ENCODE data around the gene UPF3B. TPM values are rescaled to one million over a fixed set of nuclear protein-coding genes. Genes with fewer than 3 reads are reported as not detected.

Gene UPF3B
- total and polyA plus RNA-seq, 2 of the 4 experiments (the other 2 are of a cell fraction) = 0.54 to 6.0 TPM

- in situ Hi-C loops (cut with MboI; ENCODE audit: low sequenced_read_pairs) (no loop called here), dilution Hi-C loops (cut with HindIII; ENCODE audit: low sequenced_read_pairs, unreplicated experiment) (no loop called here), intact Hi-C loops (cut with micrococcal nuclease) (loop anchor here (10.0 kb wide), 1 partner anchor 371 kb away; no protein-coding TSS in a partner anchor)
- no peak overlapping the region for H3K18ac ChIP-seq (ENCODE audit: low read depth, low read length)
- H2AFZ ChIP-seq (replicated peaks; ENCODE audit: low read length, poor library complexity) = peak overlapping the region; percentile 24
- no TSS peak for BruUV-seq (replicated peaks)
- H4K91ac ChIP-seq (ENCODE audit: insufficient read depth, low read depth, low read length) = no peak overlapping the region
- no peak overlapping the region for H3K4me2 ChIP-seq (ENCODE audit: low read depth, low read length)
- H4K8ac ChIP-seq (ENCODE audit: low read depth in 2 of 2, low read length in 2 of 2) = no peak overlapping the region
- peak; percentile 13 for DNase-seq
- H2AK9ac ChIP-seq (replicated peaks; ENCODE audit: low read depth, low read length, poor library complexity) = no peak overlapping the region
- H3K4ac ChIP-seq (ENCODE audit: low read depth, low read length) = no peak overlapping the region
- no peak overlapping the region for H3K27ac ChIP-seq (ENCODE audit: insufficient read depth, low read length)
- H3K9ac ChIP-seq (ENCODE audit: low read depth, low read length) = no peak overlapping the region
- no peaks in the 10 kb centered on the region for H3K9me3 ChIP-seq (ENCODE audit: control insufficient read depth, insufficient read depth, low read length)
- H3K79me1 ChIP-seq (ENCODE audit: low read depth in 1 of 2, low read length in 2 of 2) = no peaks in the 10 kb centered on the region
- H3K23ac ChIP-seq (ENCODE audit: low read depth, low read length) = no peak overlapping the region
- no peaks in the 10 kb centered on the region for H3K27me3 ChIP-seq (ENCODE audit: control insufficient read depth, insufficient read depth, low read length)
- ATAC-seq (ENCODE audit: low read depth) = no peak
- TF ChIP-seq RCOR1 (IDR thresholded peaks at IDR 0.05; ENCODE audit: insufficient replicate concordance, low read length) = no peak
- TF ChIP-seq RFX5 (IDR thresholded peaks at IDR 0.05; ENCODE audit: low read depth, low read length) = no peak
- no peak for TF ChIP-seq NFE2L2 (IDR thresholded peaks at IDR 0.05; ENCODE audit: low read depth, low read length)
- no peak for TF ChIP-seq FOS (IDR thresholded peaks at IDR 0.05; ENCODE audit: low read depth, low read length)
- TF ChIP-seq, protein P1, sequence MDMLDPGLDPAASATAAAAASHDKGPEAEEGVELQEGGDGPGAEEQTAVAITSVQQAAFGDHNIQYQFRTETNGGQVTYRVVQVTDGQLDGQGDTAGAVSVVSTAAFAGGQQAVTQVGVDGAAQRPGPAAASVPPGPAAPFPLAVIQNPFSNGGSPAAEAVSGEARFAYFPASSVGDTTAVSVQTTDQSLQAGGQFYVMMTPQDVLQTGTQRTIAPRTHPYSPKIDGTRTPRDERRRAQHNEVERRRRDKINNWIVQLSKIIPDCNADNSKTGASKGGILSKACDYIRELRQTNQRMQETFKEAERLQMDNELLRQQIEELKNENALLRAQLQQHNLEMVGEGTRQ (IDR thresholded peaks at IDR 0.05; ENCODE audit: low read depth, low read length) = no peak
- no peak for TF ChIP-seq BHLHE40 (IDR thresholded peaks at IDR 0.05; ENCODE audit: low read depth, low read length)
- TF ChIP-seq MAZ (IDR thresholded peaks at IDR 0.05; ENCODE audit: borderline replicate concordance, low read depth, low read length) = no peak
- TF ChIP-seq SMC3 (IDR thresholded peaks at IDR 0.05; ENCODE audit: low read depth, low read length) = no peak
- no peak for TF ChIP-seq CHD1 (IDR thresholded peaks at IDR 0.05; ENCODE audit: low read depth, low read length)
- no peak for TF ChIP-seq ELK1 (IDR thresholded peaks at IDR 0.05; ENCODE audit: borderline replicate concordance, low read depth, low read length)
- no peak for TF ChIP-seq CEBPB (IDR thresholded peaks at IDR 0.05; ENCODE audit: low read depth, low read length)
- no peak overlapping the region for H4K5ac ChIP-seq (ENCODE audit: low read depth, low read length)
- no peak overlapping the region for H2BK15ac ChIP-seq (ENCODE audit: low read depth, low read length)
- no peak overlapping the region for H3K56ac ChIP-seq (ENCODE audit: extremely low read depth, insufficient read depth, low read length)
- no peaks in the 10 kb centered on the region for H3K36me3 ChIP-seq (ENCODE audit: control insufficient read depth, insufficient read depth, low read length)
- no peaks in the 10 kb centered on the region for H3K9me1 ChIP-seq (ENCODE audit: insufficient read depth, low read length)
- H3K14ac ChIP-seq (replicated peaks; ENCODE audit: low read depth, low read length) = no peak overlapping the region
- no peak overlapping the region for H3K4me3 ChIP-seq (ENCODE audit: insufficient read depth, low read depth, low read length)
- H3K4me1 ChIP-seq (ENCODE audit: control insufficient read depth, insufficient read depth, low read length) = no peaks in the 10 kb centered on the region
- H2BK20ac ChIP-seq (ENCODE audit: low read depth, low read length) = no peak overlapping the region
- H2AK5ac ChIP-seq (ENCODE audit: low read depth, low read length) = no peak overlapping the region
- WGBS, 2 experiments (ENCODE audit: extremely low coverage in 2 of 2, insufficient read length in 1 of 2) = 67% methylated on average over 1 of the region's 11 CpGs; no CpG with 5 or more reads in 1 of the 2 experiments
- ChIA-PET POLR2A (ENCODE audit: unreplicated experiment) (no interaction called here), CTCF (no interaction called here)
- H2BK5ac ChIP-seq (ENCODE audit: low read depth, low read length, poor library complexity, severe bottlenecking) = no peak overlapping the region
- no peak overlapping the region for H2BK120ac ChIP-seq (ENCODE audit: low read depth, low read length)
- H4K20me1 ChIP-seq (ENCODE audit: insufficient read depth, low read length) = no peaks in the 10 kb centered on the region
Measured at GRCh38 chrX:119885554-119886428, 33.0 kb upstream of the UPF3B start.

All from IMR-90 (cell line).